IPS-18a (cell line): ENCODE data around the gene LIMS4.
"Not testable (repeated sequence)": the region's sequence is repeated elsewhere in the genome, so short reads cannot be mapped to it uniquely, and the experiment has no call there.

ENCODE experiments used
- H3K27ac ChIP-seq: one replicate; pipeline ENCODE4 v1.5.1; 2013; ENCODE audit warnings: low read length
- H3K27me3 ChIP-seq: one replicate; pipeline ENCODE4 v1.6.1; 2013; ENCODE audit warnings: mild to moderate bottlenecking, low read length; ENCODE audit not compliant: control insufficient read depth, insufficient read depth
- H3K36me3 ChIP-seq: one replicate; pipeline ENCODE4 v1.6.1; 2013; ENCODE audit warnings: low read depth, low read length; ENCODE audit not compliant: control insufficient read depth
- H3K4me1 ChIP-seq: one replicate; pipeline ENCODE4 v1.6.1; 2013; ENCODE audit warnings: low read depth, low read length; ENCODE audit not compliant: control insufficient read depth
- H3K4me3 ChIP-seq: one replicate; pipeline ENCODE4 v1.5.1; 2013; ENCODE audit warnings: low read length
- H3K9ac ChIP-seq: one replicate; pipeline ENCODE4 v1.6.1; 2013; ENCODE audit warnings: mild to moderate bottlenecking, low read length, moderate library complexity
- H3K9me3 ChIP-seq: one replicate; pipeline ENCODE4 v1.6.1; 2013; ENCODE audit warnings: low read depth, low read length; ENCODE audit not compliant: control insufficient read depth

Gene LIMS4

GRCh38 chr2:110401001-110401618 lies 71.5 kb downstream of the LIMS4 start:
- not testable (repeated sequence) for H3K27me3 ChIP-seq, H3K9me3 ChIP-seq, H3K36me3 ChIP-seq, H3K4me1 ChIP-seq, H3K27ac ChIP-seq, H3K9ac ChIP-seq, H3K4me3 ChIP-seq

GRCh38 chr2:110399378-110399777 lies 73.2 kb downstream of the LIMS4 start:
- not testable (repeated sequence) for H3K27me3 ChIP-seq, H3K4me3 ChIP-seq, H3K27ac ChIP-seq, H3K36me3 ChIP-seq, H3K9me3 ChIP-seq, H3K9ac ChIP-seq, H3K4me1 ChIP-seq

- not testable (repeated sequence) for H3K4me1 ChIP-seq, H3K27me3 ChIP-seq, H3K27ac ChIP-seq, H3K4me3 ChIP-seq, H3K9me3 ChIP-seq, H3K9ac ChIP-seq, H3K36me3 ChIP-seq
These were observed 76.6 kb downstream of the LIMS4 start for GRCh38 chr2:110395990-110396389.
